GM12891 (cell line): Measurements from ENCODE around the gene RND2.

Source experiments
- PAX5 ChIP-seq: IDR thresholded peaks from 2 replicates; pipeline ENCODE4 v1.6.1; 2011; ENCODE audit warnings: low read length, moderate library complexity, mild to moderate bottlenecking; ENCODE audit not compliant: insufficient read depth, severe bottlenecking
- POLR2A ChIP-seq: IDR thresholded peaks from 2 replicates; pipeline ENCODE4 v1.6.1; 2011; ENCODE audit warnings: low read depth, low read length, control low read depth
- POLR2AphosphoS5 ChIP-seq: IDR thresholded peaks from 2 replicates; pipeline ENCODE4 v1.6.1; 2011; ENCODE audit warnings: low read depth, low read length, control low read depth
- TAF1 ChIP-seq: IDR thresholded peaks from 2 replicates; pipeline ENCODE4 v1.6.1; 2011; ENCODE audit warnings: low read depth, low read length, control low read depth

GRCh38 chr17:43028221-43028861 is 3.3 kb downstream of the RND2 start:
- TF ChIP-seq POLR2AphosphoS5 (no peak), PAX5 (no peak), TAF1 (no peak), POLR2A (no peak)
